ENCODE data around the gene MAPK11. TPM values are rescaled to one million over a fixed set of nuclear protein-coding genes. Genes with fewer than 3 reads are reported as not detected.

MAPK11 gene
- total RNA-seq, 1 donor from 2014 or later = 11.9 TPM

- no peak for TF ChIP-seq CTCF (IDR thresholded peaks at IDR 0.05; ENCODE audit: insufficient read depth, low read length, poor library complexity, severe bottlenecking)
- Histone ChIP-seq H3K27me3 (ENCODE audit: control insufficient read depth, insufficient read depth, low read length) (no peaks in the 10 kb centered on the region), H3K4me3 (ENCODE audit: low read depth, low read length) (no peak overlapping the region), H3K36me3 (ENCODE audit: control insufficient read depth, insufficient read depth, low read length) (peaks cover 2% of the 10 kb centered on the region)
- DNase-seq (ENCODE audit: low read depth) = no peak
Measured at GRCh38 chr22:50219800-50220602, 50.2 kb downstream of the MAPK11 start.

- H3K4me3 ChIP-seq (ENCODE audit: low read depth, low read length) = no peak overlapping the region
- no peaks in the 10 kb centered on the region for H3K27me3 ChIP-seq (ENCODE audit: control insufficient read depth, insufficient read depth, low read length)
- no peak for TF ChIP-seq CTCF (IDR thresholded peaks at IDR 0.05; ENCODE audit: insufficient read depth, low read length, poor library complexity, severe bottlenecking)
- H3K36me3 ChIP-seq (ENCODE audit: control insufficient read depth, insufficient read depth, low read length) = peaks cover 5% of the 10 kb centered on the region
- no peak for DNase-seq (ENCODE audit: low read depth)
Measured at GRCh38 chr22:50218996-50219727, 51.0 kb downstream of the MAPK11 start.

GRCh38 chr22:50218153-50218995 is 51.8 kb downstream of the MAPK11 start:
- DNase-seq (ENCODE audit: low read depth) = no peak
- peaks cover 6% of the 10 kb centered on the region for H3K36me3 ChIP-seq (ENCODE audit: control insufficient read depth, insufficient read depth, low read length)
- TF ChIP-seq CTCF (IDR thresholded peaks at IDR 0.05; ENCODE audit: insufficient read depth, low read length, poor library complexity, severe bottlenecking) = no peak

GRCh38 chr22:50217543-50218152 is 52.5 kb downstream of the MAPK11 start:
- no peak for TF ChIP-seq CTCF (IDR thresholded peaks at IDR 0.05; ENCODE audit: insufficient read depth, low read length, poor library complexity, severe bottlenecking)
- no peak overlapping the region for H3K4me3 ChIP-seq (ENCODE audit: low read depth, low read length)
- DNase-seq (ENCODE audit: low read depth) = no peak
- H3K27me3 ChIP-seq (ENCODE audit: control insufficient read depth, insufficient read depth, low read length) = no peaks in the 10 kb centered on the region
- peaks cover 8% of the 10 kb centered on the region for H3K36me3 ChIP-seq (ENCODE audit: control insufficient read depth, insufficient read depth, low read length)

More at GRCh38 chr22:50218153-50218995, 51.8 kb downstream of the MAPK11 start:
- no peaks in the 10 kb centered on the region for H3K27me3 ChIP-seq (ENCODE audit: control insufficient read depth, insufficient read depth, low read length)
- H3K4me3 ChIP-seq (ENCODE audit: low read depth, low read length) = no peak overlapping the region

- no peak overlapping the region for H3K4me3 ChIP-seq (ENCODE audit: low read depth, low read length)
- DNase-seq (ENCODE audit: low read depth) = no peak
- TF ChIP-seq CTCF (IDR thresholded peaks at IDR 0.05; ENCODE audit: insufficient read depth, low read length, poor library complexity, severe bottlenecking) = no peak
- H3K36me3 ChIP-seq (ENCODE audit: control insufficient read depth, insufficient read depth, low read length) = peaks cover 8% of the 10 kb centered on the region
- H3K27me3 ChIP-seq (ENCODE audit: control insufficient read depth, insufficient read depth, low read length) = no peaks in the 10 kb centered on the region
Measured at GRCh38 chr22:50216684-50217520, 53.3 kb downstream of the MAPK11 start.
